HG03575 (cell line): ENCODE measurements around the gene FARSA.
"Not testable (repeated sequence)": the region's sequence is repeated elsewhere in the genome, so short reads cannot be mapped to it uniquely, and the experiment has no call there.

Experiments
- ATAC-seq: cut with Tn5 transposase; IDR thresholded peaks from one replicate; pipeline ENCODE4 v1.9.1; 2021; ENCODE audit not compliant: unreplicated experiment, insufficient number of reproducible peaks, low FRiP score; ENCODE audit errors: extremely low read depth

Gene FARSA

GRCh38 chr19:12912571-12912970 is 20.9 kb downstream of the FARSA start:
- no peak for ATAC-seq

GRCh38 chr19:12907166-12907565 is 26.3 kb downstream of the FARSA start:
- ATAC-seq: no peak

GRCh38 chr19:12899891-12900518 is 33.5 kb downstream of the FARSA start:
- ATAC-seq: no peak

GRCh38 chr19:12896460-12896859 is 37.1 kb downstream of the FARSA start:
- ATAC-seq: no peak

GRCh38 chr19:12893582-12893981 is 39.9 kb downstream of the FARSA start:
- ATAC-seq: no peak

GRCh38 chr19:12891553-12892021 is 41.9 kb downstream of the FARSA start:
- ATAC-seq: no peak

- no peak for ATAC-seq
Measured at GRCh38 chr19:12890787-12891552, 42.5 kb downstream of the FARSA start, which contains the start of gene GCDH. Gene GCDH, plus strand, starts transcription at chr19:12891160. Its CDS starts 145 bp downstream, at chr19:12891305.

- not testable (repeated sequence) for ATAC-seq
Measured at GRCh38 chr19:12890299-12890786, 43.2 kb downstream of the FARSA start.

- ATAC-seq: no peak
Measured at GRCh38 chr19:12888006-12888603, 45.4 kb downstream of the FARSA start.

- no peak for ATAC-seq
Measured at GRCh38 chr19:12886969-12887747, 46.4 kb downstream of the FARSA start, which contains the start of gene KLF1. Gene KLF1, minus strand, starts transcription at chr19:12887201. Its CDS starts 61 bp downstream, at chr19:12887140.

GRCh38 chr19:12886651-12886968 is 46.9 kb downstream of the FARSA start:
- no peak for ATAC-seq

- no peak for ATAC-seq
Measured at GRCh38 chr19:12885749-12886650, 47.5 kb downstream of the FARSA start.

- ATAC-seq: no peak
Measured at GRCh38 chr19:12884926-12885748, 48.4 kb downstream of the FARSA start.

- no peak for ATAC-seq
Measured at GRCh38 chr19:12884627-12884925, 48.9 kb downstream of the FARSA start.

- ATAC-seq: no peak
Measured at GRCh38 chr19:12884202-12884601, 49.3 kb downstream of the FARSA start.

GRCh38 chr19:12882589-12882988 is 50.9 kb downstream of the FARSA start:
- no peak for ATAC-seq

GRCh38 chr19:12881172-12881808 is 52.2 kb downstream of the FARSA start, which contains the start of gene DNASE2:
Gene DNASE2, minus strand, starts transcription at chr19:12881449. Its CDS starts 74 bp downstream, at chr19:12881375.
- no peak for ATAC-seq
